ENCODE results near the gene KCNC1. TPM values are rescaled to one million over a fixed set of nuclear protein-coding genes. Genes with fewer than 3 reads are reported as not detected.

The KCNC1 gene
- total and polyA plus RNA-seq, 9 donors: 0.02 to 0.18 (median 0.03) TPM; not detected in 5

DNA sequence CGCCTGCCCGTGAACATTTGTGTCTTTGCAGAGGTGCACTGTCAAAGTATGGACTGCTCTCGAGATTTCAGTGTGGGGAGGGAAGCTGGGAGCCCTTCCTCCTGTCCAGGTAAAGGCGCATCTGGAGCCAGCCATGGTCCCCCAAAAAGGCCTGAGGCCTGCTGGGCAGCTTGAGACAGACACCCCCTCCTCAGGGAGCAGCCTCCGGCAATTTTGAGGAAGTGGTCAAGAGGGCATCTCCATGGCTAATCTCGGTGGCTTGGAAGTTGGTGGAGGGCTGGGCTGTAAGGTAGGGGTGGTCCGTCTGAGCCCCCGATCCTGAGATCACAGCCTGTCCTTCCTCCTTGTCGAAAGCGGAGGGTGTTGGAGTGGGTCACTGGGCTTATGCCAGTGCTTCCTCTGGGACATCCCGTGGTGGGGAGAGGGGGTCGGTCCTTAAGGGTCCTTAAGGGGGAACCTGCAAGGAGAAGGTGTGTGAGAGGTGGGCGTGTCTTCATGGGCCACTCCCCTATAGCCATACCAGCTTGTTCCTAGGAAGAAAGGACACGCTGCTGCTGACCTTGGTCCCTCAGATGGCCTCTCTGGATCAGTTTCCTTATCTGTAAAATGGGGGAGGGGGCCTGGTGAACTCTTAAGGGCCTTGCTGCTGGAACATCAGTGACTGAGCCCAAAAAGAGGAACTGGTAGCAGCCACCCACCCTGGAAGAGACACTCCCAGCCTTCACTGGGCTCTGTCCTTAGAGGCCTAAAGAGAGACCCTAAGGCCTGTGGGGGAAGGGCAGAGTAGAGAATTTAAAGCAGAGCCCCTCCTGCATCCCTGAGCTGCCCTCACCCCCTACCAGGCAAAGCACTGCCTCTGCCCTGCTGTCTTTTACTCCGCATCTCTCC lies 2.6 kb downstream of the KCNC1 start:
- Histone ChIP-seq H3K9me3 (no peaks in the 10 kb centered on the region), H3K27ac (no peak overlapping the region), H3K4me3 (no peak overlapping the region), H3K36me3 (no peaks in the 10 kb centered on the region), H3K27me3 (no peaks in the 10 kb centered on the region), H3K4me1 (ENCODE audit: insufficient read depth) (peaks cover 6% of the 10 kb centered on the region)
- 76 to 83% (median 78%) methylated on average over 15 of the region's 15 CpGs for WGBS, 3 donors
- DNase-seq: peak in 1 of 5 donors; percentile 10
- intact Hi-C loops (cut with DNase I): no loop called here
- TF ChIP-seq EP300 (IDR thresholded peaks at IDR 0.05) (no peak), POLR2A (IDR thresholded peaks at IDR 0.05) (no peak)
- TF ChIP-seq, protein P1, sequence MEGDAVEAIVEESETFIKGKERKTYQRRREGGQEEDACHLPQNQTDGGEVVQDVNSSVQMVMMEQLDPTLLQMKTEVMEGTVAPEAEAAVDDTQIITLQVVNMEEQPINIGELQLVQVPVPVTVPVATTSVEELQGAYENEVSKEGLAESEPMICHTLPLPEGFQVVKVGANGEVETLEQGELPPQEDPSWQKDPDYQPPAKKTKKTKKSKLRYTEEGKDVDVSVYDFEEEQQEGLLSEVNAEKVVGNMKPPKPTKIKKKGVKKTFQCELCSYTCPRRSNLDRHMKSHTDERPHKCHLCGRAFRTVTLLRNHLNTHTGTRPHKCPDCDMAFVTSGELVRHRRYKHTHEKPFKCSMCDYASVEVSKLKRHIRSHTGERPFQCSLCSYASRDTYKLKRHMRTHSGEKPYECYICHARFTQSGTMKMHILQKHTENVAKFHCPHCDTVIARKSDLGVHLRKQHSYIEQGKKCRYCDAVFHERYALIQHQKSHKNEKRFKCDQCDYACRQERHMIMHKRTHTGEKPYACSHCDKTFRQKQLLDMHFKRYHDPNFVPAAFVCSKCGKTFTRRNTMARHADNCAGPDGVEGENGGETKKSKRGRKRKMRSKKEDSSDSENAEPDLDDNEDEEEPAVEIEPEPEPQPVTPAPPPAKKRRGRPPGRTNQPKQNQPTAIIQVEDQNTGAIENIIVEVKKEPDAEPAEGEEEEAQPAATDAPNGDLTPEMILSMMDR (IDR thresholded peaks at IDR 0.05): no peak

DNA sequence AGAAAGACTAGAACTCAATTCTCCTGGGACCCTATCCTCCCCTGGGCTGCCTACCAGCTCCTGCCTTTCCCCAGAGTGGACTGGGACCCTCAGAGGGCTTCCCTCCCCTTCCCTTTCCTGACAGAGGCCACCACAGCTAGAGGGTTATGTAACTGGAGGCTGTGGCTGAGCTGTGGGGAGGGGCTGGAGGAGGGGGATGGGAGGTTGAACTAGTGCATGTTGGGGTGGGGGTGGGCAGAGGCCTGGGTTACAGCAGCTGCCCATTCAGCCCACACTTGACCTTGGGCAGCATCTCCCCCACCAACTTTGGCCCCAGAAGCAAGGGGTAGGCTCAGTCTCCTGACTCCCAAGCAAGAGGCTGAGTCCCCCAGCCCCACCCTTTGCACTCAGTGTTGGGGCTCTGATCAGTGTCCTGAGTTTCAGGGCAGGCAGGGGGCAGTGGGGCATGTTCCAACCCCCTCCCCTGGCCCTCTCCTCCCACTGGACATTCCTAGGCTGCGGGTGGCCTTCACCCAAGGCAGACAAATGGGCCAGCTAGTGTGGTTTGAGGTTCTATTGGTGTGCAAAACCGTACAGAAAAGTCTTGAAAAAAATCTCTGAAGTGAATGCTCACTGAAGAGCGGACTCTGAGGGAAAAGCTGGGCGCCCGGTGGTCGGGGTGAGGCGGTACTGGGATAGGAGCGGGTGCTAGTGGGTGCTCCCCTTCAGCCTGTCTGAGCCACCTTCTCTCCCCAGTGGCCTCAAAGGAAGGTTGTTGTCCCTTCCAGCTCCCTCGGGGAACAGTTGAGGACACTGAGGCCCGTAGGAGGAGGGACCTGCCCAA lies 3.8 kb downstream of the KCNC1 start:
- 52 to 62% (median 61%) methylated on average over 10 of the region's 10 CpGs for WGBS, 3 donors
- Histone ChIP-seq H3K4me1 (ENCODE audit: insufficient read depth) (peaks cover 6% of the 10 kb centered on the region), H3K27ac (no peak overlapping the region), H3K27me3 (no peaks in the 10 kb centered on the region), H3K4me3 (no peak overlapping the region), H3K36me3 (no peaks in the 10 kb centered on the region), H3K9me3 (no peaks in the 10 kb centered on the region)
- peak in 1 of 5 donors; percentile 19 for DNase-seq
- intact Hi-C loops (cut with DNase I): no loop called here
- TF ChIP-seq POLR2A (IDR thresholded peaks at IDR 0.05): no peak
- no peak for TF ChIP-seq EP300 (IDR thresholded peaks at IDR 0.05)
- TF ChIP-seq, protein P1 (IDR thresholded peaks at IDR 0.05): no peak

DNA sequence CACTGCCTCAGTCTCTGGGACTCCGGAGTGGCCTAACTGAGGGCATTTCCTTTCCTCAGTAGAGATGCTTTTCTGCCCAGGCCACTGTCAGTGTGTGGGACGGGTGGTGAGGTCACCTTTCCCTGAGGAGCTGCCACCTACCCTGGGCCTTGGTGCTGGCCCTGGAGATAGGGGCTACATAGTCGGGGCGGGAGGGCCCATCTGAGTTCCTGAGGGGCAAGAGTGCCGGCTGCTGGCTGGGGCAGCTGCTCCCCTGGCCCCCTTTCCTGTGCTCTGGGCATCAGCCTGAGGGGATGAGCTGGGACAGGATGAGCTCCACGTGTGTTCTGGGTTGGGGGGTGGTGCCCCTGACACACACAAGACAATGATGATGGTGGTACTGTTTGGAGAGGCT lies 5.4 kb downstream of the KCNC1 start:
- Histone ChIP-seq H3K36me3 (no peaks in the 10 kb centered on the region), H3K4me1 (ENCODE audit: insufficient read depth) (peaks cover 2% of the 10 kb centered on the region), H3K27me3 (no peaks in the 10 kb centered on the region), H3K27ac (no peak overlapping the region), H3K4me3 (no peak overlapping the region), H3K9me3 (no peaks in the 10 kb centered on the region)
- no peak for TF ChIP-seq POLR2A (IDR thresholded peaks at IDR 0.05)
- TF ChIP-seq, protein P1 (IDR thresholded peaks at IDR 0.05): no peak
- TF ChIP-seq EP300 (IDR thresholded peaks at IDR 0.05): no peak
- intact Hi-C loops (cut with DNase I): no loop called here
- 80 to 85% (median 82%) methylated on average over 6 of the region's 6 CpGs for WGBS, 3 donors
- peak in 1 of 5 donors; percentile 8 for DNase-seq

DNA sequence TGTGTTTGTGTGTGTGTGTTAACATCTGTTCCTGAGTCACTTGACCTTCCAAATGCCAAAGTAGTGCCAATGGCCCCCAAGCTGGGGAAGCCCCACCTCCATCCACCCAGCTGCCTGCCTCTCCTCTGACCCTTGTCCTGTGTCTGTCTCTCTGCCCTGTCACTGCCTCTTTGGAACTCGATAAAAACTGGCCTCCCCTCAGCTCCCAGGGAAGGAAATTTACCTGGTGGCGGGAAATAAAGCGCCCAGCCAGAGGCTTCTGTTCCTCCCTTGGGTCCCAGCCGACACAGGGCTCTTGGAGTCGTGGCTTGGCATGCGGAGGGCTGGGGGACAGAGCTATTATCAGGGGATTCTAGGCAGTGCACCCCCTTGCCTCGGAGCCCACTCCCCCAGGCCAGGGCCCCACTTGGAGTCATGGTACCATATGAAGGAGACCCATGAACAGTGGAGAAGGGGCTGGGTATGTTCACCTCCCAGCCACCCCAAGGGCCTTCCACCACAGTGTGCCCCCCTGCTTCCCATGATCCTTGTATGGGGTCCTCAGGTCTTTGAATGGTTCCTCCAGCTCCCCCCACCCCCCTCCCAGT lies 6.2 kb downstream of the KCNC1 start:
- DNase-seq: peak in 1 of 5 donors; percentile 1
- TF ChIP-seq POLR2A (IDR thresholded peaks at IDR 0.05): no peak
- TF ChIP-seq, protein P1 (IDR thresholded peaks at IDR 0.05): no peak
- no peak for TF ChIP-seq EP300 (IDR thresholded peaks at IDR 0.05)
- intact Hi-C loops (cut with DNase I): no loop called here
- no peaks in the 10 kb centered on the region for H3K36me3 ChIP-seq
- no peak overlapping the region for H3K4me3 ChIP-seq
- H3K27ac ChIP-seq: no peak overlapping the region
- H3K9me3 ChIP-seq: no peaks in the 10 kb centered on the region
- WGBS, 3 donors: 72 to 79% (median 76%) methylated on average over 7 of the region's 7 CpGs
- no peaks in the 10 kb centered on the region for H3K27me3 ChIP-seq
- H3K4me1 ChIP-seq (ENCODE audit: insufficient read depth): no peaks in the 10 kb centered on the region
